Measurements from ENCODE around the gene LARP4.

The LARP4 gene

DNA sequence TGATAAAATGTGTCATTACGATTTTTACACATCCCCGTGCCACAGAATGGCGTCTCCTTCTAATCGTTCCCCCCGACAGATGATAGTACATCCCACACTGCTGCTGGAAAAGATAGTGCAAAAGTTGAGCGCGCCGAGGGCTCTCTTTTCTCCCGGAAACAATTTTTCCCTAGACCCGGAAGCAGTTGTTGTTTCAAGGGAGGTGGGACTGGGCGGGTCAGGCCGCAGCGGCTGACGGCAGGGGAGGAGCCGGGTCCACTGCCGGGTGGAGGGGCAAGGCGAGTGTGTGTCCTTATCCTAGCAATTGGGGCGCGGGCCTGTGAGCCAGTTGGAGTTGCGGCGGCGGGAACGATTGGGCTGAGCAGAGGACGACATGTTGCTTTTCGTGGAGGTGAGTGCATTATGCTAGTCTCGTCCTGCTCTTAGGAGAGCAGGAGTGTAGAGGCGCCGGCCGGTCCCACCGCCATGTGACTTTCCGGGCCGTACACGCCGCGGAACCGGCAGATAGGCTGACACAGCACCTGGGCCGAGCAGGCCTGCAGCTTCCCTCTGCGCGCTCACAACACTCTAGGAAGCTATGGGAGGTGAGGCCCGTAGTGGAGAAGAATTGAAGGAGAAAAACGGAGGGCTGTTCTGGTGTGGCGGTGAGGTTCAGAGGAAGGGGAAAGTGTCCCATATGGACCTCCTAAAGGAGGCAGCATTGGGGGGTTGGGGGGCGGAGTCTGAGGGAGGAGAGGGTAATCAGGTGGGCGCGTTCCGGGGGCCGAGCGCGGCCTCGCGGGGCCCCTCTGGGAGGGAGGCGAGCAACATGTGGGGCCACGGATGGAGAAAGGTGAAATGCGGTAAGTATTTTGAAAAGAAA is at the start of gene LARP4:
TSS of gene LARP4 (plus strand) at position 248 of the 862 bp plus-strand sequence. CDS start at position 374, 126 bp downstream.
- peaks cover 13% of the 10 kb centered on the region for H4K20me1 ChIP-seq (ENCODE audit: low read depth, low read length)
- H3F3A ChIP-seq (ENCODE audit: insufficient read depth), result 0 out of 2 replicates have a peak, but pooled peaks cover 4% of the 10 kb centered on the region
- peak within 1 kb of the TSS; percentile 76 for H3K9ac ChIP-seq (ENCODE audit: low read length)
- H3K4me2 ChIP-seq (ENCODE audit: low read depth, low read length, poor library complexity, severe bottlenecking), result peak within 1 kb of the TSS; percentile 90
- no peaks in the 10 kb centered on the region for H3K36me3 ChIP-seq (ENCODE audit: low read length)
- H3K27ac ChIP-seq (ENCODE audit: low read depth, low read length), result peak within 1 kb of the TSS; percentile 80
- H3K79me2 ChIP-seq (ENCODE audit: insufficient read depth, low read length), result peaks cover 50% of the 10 kb centered on the region
- no peaks in the 10 kb centered on the region for H3K9me2 ChIP-seq (replicated peaks; ENCODE audit: insufficient read depth, low read length)
- H3K4me3 ChIP-seq (ENCODE audit: insufficient read depth, low read length, poor library complexity, severe bottlenecking), result peak within 1 kb of the TSS; percentile 87
- peak within 1 kb of the TSS; percentile 80 for H2AFZ ChIP-seq (ENCODE audit: low read depth, low read length, severe bottlenecking)
- no peaks in the 10 kb centered on the region for H3K27me3 ChIP-seq (ENCODE audit: low read length)
- TF ChIP-seq, protein P1, sequence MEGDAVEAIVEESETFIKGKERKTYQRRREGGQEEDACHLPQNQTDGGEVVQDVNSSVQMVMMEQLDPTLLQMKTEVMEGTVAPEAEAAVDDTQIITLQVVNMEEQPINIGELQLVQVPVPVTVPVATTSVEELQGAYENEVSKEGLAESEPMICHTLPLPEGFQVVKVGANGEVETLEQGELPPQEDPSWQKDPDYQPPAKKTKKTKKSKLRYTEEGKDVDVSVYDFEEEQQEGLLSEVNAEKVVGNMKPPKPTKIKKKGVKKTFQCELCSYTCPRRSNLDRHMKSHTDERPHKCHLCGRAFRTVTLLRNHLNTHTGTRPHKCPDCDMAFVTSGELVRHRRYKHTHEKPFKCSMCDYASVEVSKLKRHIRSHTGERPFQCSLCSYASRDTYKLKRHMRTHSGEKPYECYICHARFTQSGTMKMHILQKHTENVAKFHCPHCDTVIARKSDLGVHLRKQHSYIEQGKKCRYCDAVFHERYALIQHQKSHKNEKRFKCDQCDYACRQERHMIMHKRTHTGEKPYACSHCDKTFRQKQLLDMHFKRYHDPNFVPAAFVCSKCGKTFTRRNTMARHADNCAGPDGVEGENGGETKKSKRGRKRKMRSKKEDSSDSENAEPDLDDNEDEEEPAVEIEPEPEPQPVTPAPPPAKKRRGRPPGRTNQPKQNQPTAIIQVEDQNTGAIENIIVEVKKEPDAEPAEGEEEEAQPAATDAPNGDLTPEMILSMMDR (IDR thresholded peaks at IDR 0.05; ENCODE audit: insufficient read depth, low read length, poor library complexity, severe bottlenecking), result no peak
- H3K9me3 ChIP-seq (ENCODE audit: insufficient read depth, low read length), result no peaks in the 10 kb centered on the region

DNA sequence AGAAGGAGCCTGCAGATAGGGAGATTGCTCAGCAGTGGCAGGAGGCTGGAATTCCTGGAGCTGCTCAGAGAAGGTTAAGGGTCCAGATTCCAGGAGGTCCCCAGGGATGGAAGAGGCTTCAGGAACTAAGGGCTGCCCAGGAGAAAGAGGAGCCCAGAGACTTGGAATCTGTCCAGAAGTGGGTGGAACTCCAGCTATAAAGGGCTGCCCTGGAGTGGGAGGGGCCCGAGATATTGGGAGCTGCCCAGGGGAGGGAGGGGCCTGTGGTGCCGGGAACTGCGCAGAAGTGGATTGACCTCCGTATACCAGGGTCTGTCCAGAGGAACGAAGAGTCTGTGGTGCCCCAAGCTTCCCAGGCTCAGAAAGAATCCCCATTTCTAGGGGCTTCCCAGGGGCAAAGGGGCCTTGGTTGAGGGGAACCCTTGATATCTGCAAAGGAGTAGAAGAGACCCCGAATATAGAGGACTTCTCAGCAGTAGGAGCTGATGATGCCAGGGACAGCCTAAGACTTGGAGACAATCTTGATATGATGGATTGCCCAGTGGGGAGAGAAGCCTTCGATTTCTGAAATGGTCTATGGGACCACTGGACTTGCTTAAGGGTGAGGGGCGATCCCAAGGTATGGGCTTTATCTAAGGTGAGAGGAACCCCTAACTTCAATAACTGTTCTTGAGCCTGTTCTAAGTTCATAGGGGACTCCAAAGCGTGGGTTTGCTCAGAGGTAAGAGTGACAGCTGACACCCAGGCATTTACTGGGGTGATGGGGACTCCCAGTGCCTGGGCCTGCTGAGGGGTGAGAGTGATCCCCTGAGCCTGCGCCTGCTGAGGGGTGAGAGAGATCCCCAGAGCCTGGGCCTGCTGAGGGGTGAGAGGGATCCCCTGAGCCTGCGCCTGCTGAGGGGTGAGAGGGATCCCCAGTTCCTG is 49.3 kb upstream of the LARP4 start:
- Histone ChIP-seq H4K20me1 (ENCODE audit: low read depth, low read length) (no peaks in the 10 kb centered on the region), H3K36me3 (ENCODE audit: low read length) (no peaks in the 10 kb centered on the region), H3K79me2 (ENCODE audit: insufficient read depth, low read length) (no peaks in the 10 kb centered on the region), H3K9me2 (replicated peaks; ENCODE audit: insufficient read depth, low read length) (no peaks in the 10 kb centered on the region), H3K27me3 (ENCODE audit: low read length) (no peaks in the 10 kb centered on the region), H3K9me3 (ENCODE audit: insufficient read depth, low read length) (no peaks in the 10 kb centered on the region), H3F3A (ENCODE audit: insufficient read depth) (no peaks in the 10 kb centered on the region), H3K27ac (ENCODE audit: low read depth, low read length) (no peak overlapping the region), H3K4me3 (ENCODE audit: insufficient read depth, low read length, poor library complexity, severe bottlenecking) (no peak overlapping the region), H2AFZ (ENCODE audit: low read depth, low read length, severe bottlenecking) (no peak overlapping the region), H3K4me2 (ENCODE audit: low read depth, low read length, poor library complexity, severe bottlenecking) (no peak overlapping the region), H3K9ac (ENCODE audit: low read length) (no peak overlapping the region)
- no peak for TF ChIP-seq EZH2phosphoT487 (conservative IDR thresholded peaks at IDR 0.05; ENCODE audit: low read length)
- TF ChIP-seq, protein P1 (IDR thresholded peaks at IDR 0.05; ENCODE audit: insufficient read depth, low read length, poor library complexity, severe bottlenecking), result no peak

DNA sequence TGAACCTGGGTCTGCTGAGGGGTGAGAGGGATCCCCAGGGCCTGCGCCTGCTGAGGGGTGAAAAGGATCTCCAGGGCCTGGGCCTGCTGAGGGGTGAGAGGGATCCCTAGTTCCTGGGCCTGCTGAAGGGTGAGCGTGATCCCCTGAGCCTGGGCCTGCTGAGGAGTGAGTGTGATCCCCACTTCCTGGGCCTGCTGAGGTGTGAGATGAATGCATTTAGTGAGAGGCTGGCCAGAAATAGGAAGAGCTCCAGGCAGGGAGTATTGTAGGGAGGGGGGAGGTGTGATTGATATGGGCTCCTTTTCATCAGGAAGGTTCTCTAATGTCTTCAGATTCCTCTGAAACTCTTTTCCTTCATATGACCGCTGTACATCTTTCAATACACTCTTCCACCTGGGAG is 47.3 kb upstream of the LARP4 start:
- H3K9ac ChIP-seq (ENCODE audit: low read length), result no peak overlapping the region
- H3K4me2 ChIP-seq (ENCODE audit: low read depth, low read length, poor library complexity, severe bottlenecking), result no peak overlapping the region
- H2AFZ ChIP-seq (ENCODE audit: low read depth, low read length, severe bottlenecking), result no peak overlapping the region

More for the DNA sequence above, 47.3 kb upstream of the LARP4 start:
- Histone ChIP-seq H3K9me2 (replicated peaks; ENCODE audit: insufficient read depth, low read length) (no peaks in the 10 kb centered on the region), H3K36me3 (ENCODE audit: low read length) (no peaks in the 10 kb centered on the region), H3K4me3 (ENCODE audit: insufficient read depth, low read length, poor library complexity, severe bottlenecking) (no peak overlapping the region), H3K79me2 (ENCODE audit: insufficient read depth, low read length) (no peaks in the 10 kb centered on the region), H3K27ac (ENCODE audit: low read depth, low read length) (no peak overlapping the region), H3K9me3 (ENCODE audit: insufficient read depth, low read length) (no peaks in the 10 kb centered on the region), H3F3A (ENCODE audit: insufficient read depth) (no peaks in the 10 kb centered on the region), H4K20me1 (ENCODE audit: low read depth, low read length) (no peaks in the 10 kb centered on the region), H3K27me3 (ENCODE audit: low read length) (no peaks in the 10 kb centered on the region)
- no peak for TF ChIP-seq EZH2phosphoT487 (conservative IDR thresholded peaks at IDR 0.05; ENCODE audit: low read length)
- TF ChIP-seq, protein P1 (IDR thresholded peaks at IDR 0.05; ENCODE audit: insufficient read depth, low read length, poor library complexity, severe bottlenecking), result no peak

All from SU-DHL-6 (cell line).